KBM-7 (cell line): ENCODE measurements around the gene TEAD1.

ENCODE experiments used
- DNase-seq: peaks from one replicate; pipeline ENCODE4 v3.0.0-alpha.2; 2015
- in situ Hi-C: fragments of 300-500 bp; cut with MboI; formaldehyde crosslinking; loops from 2 replicates; pipeline ENCODE4 v1.14.3; 2020; ENCODE audit warnings: low sequenced_read_pairs, low pct_unique_long_range_greater_than_20kb, mixed read lengths

The TEAD1 gene

DNA sequence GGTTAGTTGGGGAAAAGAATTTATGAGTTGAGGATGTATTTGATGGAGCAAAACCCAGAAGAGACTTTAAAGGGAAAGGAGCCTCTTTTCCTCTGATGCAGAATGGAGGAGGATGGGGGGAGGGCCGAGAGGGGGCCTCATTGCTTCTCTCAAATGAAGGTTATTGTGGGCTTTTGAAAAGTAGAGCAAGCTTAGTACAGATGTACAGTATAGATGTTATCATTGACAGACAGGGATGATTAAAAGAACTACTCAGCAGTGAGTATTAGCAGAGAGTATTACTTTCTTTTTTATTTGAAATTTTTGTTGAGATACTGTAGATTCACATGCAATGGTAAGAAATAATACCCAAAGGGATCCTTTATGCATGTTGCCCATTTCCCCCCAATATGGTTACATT is 98.1 kb downstream of the TEAD1 start:
- DNase-seq, result no peak
- in situ Hi-C loops, result no loop called here

GRCh38 chr11:12773591-12773990 is 99.4 kb downstream of the TEAD1 start:
- no peak for DNase-seq

GRCh38 chr11:12775955-12776354 is 101.7 kb downstream of the TEAD1 start:
- no peak for DNase-seq
- in situ Hi-C loops, result no loop called here

More at GRCh38 chr11:12773591-12773990, 99.4 kb downstream of the TEAD1 start:
- in situ Hi-C loops, result no loop called here

DNA sequence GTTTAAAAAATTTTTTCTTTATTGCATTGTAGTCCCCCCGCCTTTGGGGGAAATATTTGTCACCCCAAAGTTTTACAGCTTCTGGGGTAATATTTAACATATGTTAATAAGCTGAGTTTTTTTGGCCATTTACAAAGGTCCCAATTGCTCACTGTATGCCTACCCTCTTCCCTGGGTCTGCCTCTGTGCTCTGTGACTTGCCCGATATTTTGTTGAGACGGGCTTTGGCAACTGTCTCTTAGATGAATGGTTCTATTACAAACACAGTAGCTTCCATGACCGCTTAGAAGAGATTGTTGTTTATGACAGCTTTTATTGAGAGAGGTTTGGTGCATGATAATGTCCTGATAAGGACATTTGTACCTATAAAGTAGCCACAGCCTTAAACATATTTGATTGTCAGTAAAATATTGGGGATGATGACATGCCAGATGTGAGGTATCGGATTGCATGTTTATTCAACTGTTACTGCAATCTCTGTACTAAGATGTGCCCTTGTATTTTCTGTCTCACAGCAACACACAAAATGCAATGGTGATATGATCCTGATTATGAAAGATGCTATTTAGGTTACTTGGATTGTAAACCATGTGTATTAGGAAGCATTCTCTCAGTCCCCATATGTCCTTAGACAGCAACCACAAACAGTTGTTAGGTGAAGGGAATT is 103.1 kb downstream of the TEAD1 start:
- in situ Hi-C loops, result no loop called here
- no peak for DNase-seq

DNA sequence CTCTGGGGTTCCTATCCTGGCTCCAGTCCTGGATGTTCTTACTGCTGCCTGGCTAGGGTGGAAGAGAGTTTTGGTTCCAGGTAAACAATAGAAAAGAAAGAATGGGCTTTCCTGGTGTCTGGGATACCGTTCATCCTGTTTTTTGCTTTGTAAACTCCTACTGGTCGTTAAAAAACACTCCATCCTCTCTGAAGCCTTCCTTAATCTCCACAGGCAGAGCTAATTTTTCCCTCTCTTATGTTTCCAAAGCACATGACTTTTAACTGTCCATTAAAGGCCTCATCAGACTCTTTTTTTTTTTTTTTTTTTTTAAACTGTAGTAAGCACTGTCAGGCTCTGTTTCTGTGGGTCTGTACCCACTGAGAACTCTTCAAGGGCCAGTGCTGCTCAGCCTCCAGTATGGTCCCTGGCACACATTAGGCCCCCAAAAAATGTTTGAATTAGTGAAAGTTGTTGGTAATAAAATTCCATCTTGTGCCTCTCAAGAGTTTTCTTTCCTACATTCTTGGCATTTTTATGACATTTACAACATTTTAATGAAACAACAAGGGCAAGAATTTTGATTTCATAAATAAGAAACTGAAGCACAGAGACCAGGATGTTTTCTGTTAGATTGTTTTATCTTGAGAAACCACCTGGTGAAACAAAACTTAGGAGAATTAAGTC is 104.2 kb downstream of the TEAD1 start:
- no peak for DNase-seq
- in situ Hi-C loops, result no loop called here

DNA sequence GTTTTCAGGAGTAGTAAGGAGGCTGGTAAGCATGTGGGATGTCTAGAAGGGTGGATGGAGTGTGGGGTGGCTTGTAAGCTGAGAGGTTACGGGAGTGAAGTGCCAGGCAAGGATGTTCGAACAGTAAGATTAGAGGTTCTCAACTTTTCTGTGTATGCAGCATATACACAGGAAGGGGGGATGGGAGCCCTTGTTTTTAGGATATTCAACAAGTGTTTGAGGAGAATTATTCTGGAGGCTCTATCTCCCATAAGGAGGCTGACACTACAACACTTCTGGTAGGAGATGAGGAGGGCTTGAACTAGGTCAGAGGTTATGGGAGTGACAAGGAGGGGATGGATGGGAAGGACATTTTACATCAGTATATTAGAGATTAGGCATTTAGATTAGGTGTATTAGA is 109.5 kb downstream of the TEAD1 start:
- in situ Hi-C loops, result no loop called here
- no peak for DNase-seq

DNA sequence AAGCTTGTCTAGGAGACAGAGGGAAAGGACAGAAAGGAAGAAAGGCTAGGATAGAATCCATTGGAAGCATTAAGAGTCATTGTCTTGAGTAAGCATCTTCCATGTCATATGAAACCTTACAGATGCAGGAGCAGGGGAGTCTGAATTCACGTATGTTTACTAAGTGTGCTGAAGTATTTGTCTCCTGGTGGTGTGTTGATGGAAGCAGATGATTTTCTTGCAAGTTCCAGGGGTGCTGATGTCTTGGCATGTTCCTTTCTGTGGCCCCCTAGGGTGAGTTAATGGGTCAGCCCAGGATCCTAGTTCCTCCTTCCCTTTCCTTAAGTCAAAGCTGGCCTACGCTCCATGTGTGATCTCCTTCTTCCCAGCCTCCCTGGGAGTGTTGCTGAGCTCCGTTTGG is 110.2 kb downstream of the TEAD1 start:
- in situ Hi-C loops, result no loop called here
- DNase-seq, result no peak

GRCh38 chr11:12784987-12785386 is 110.8 kb downstream of the TEAD1 start:
- no peak for DNase-seq
- in situ Hi-C loops, result no loop called here

GRCh38 chr11:12785901-12786300 is 111.7 kb downstream of the TEAD1 start:
- DNase-seq, result no peak
- in situ Hi-C loops, result no loop called here

GRCh38 chr11:12786450-12786849 is 112.2 kb downstream of the TEAD1 start:
- in situ Hi-C loops, result no loop called here
- DNase-seq, result no peak

DNA sequence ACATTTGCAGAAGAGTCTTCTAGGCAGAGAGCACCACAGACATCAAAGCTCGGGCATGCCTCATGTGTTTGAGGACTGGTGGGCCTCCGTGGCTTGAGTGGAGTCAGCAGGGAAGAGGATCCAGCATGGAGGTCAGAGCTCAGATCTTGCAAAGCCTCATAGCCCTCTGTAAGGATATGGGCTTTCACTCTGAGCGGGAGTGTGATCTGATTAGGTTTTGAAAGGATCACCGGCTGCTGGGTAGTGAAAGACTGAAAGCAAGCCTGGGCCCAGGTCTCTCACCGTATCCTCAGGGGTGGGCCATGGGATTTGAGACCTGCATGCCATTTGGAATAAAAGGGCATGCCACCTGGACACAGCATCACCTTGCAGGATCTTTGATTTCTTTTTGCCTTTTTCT is 112.7 kb downstream of the TEAD1 start:
- no peak for DNase-seq
- in situ Hi-C loops, result no loop called here

- in situ Hi-C loops, result no loop called here
- no peak for DNase-seq
These were observed 113.6 kb downstream of the TEAD1 start for GRCh38 chr11:12787847-12788246.

DNA sequence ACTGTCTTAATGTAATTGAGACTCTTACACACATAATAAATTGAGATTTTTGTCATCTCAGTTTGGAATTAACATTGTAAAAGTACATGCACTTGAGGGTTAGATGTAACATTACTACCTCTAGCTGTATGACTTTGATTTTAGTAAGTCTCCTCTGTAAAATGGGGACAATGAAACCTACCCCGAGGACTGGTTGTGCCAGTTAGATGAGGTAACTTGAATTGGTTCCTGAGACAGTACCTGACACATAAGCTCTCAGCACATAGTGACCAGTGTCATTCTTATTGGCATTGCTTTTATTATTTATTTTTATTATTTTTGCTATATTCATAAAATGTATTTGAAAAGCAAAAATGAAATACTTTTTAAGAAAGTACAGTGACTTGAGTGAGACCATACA is 114.8 kb downstream of the TEAD1 start:
- in situ Hi-C loops, result no loop called here
- DNase-seq, result no peak

- in situ Hi-C loops, result no loop called here
- DNase-seq, result no peak
These were observed 115.5 kb downstream of the TEAD1 start for GRCh38 chr11:12789596-12790215.

DNA sequence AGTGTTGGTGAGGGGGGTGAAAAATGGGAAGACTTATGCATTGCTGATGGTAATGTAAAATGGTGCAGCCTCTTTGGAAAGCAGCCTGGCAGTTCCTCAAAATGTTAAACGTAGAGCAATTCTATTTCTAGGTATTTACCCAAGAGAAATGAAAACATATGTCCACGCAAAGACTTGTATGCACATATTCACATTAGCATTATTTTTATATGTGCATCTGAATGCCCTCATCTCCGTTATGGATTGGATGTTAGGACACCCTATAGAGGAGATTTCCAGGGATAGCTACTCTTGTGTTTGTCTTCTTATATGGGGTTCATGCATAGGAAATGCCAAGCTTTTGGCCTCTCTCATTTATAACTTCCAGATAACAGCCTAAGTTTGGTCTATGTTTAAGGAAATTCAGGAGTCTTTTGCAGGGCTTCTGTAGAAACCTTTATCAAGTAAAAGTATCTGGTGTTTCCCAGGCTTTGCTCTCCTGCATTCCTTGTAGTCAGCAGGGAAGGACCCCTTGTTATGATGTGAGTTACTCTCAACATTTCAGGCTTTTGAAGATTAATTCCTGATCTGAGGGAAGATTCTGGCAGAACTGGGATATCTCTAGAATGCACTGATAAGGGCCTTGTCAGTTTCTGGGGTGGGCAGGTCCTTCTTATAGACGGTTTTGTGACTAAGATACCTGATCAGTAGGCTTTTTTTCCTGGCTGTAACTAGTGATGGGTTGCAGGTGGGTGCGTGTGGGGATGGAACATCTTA is 116.8 kb downstream of the TEAD1 start:
- DNase-seq, result no peak
- in situ Hi-C loops, result no loop called here

DNA sequence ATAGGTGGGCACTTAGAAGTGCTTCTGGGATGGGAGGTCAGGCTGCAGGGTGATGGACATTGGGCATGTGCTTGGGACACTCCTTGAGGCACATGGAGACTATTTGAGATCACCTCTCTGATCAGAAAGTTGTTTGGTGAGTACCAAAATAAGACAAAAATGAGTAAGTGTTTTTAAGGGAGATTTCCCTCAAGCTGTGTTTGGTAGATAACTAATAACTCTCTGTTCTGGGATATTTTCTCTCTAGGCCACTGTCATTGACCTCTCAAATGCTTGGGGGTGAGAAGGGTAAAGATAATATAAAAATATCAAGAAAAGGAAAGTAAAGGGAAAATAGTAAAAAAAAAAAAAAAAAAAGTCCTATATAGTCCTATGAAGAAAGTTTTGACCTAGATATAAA is 117.8 kb downstream of the TEAD1 start:
- in situ Hi-C loops, result no loop called here
- no peak for DNase-seq

DNA sequence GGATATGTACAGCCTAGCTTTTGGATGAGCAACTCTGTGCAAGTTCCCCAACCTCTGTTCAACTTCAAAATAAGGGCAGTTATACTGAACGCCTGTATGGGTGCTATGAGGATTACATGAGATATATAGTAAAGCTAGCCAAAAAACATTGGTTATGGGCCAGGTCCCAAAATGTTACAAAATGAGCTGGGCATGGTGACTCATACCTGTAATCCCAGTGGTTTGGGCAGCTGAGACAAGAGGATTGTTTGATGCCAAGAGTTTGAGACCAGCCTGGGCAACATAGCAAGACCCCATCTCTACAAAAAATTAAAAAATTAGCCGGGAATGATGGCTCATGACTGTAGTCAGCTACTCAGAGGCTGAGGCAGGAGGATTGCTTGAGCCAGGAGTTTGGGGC is 118.4 kb downstream of the TEAD1 start:
- DNase-seq, result no peak
- in situ Hi-C loops, result no loop called here

GRCh38 chr11:12793065-12793464 is 118.8 kb downstream of the TEAD1 start:
- in situ Hi-C loops, result no loop called here
- DNase-seq, result no peak

- in situ Hi-C loops, result no loop called here
These were observed 119.3 kb downstream of the TEAD1 start for GRCh38 chr11:12793506-12793905.

More at GRCh38 chr11:12793506-12793905, 119.3 kb downstream of the TEAD1 start:
- no peak for DNase-seq
